ENCODE data around the gene ENTPD8.

The ENTPD8 gene

DNA sequence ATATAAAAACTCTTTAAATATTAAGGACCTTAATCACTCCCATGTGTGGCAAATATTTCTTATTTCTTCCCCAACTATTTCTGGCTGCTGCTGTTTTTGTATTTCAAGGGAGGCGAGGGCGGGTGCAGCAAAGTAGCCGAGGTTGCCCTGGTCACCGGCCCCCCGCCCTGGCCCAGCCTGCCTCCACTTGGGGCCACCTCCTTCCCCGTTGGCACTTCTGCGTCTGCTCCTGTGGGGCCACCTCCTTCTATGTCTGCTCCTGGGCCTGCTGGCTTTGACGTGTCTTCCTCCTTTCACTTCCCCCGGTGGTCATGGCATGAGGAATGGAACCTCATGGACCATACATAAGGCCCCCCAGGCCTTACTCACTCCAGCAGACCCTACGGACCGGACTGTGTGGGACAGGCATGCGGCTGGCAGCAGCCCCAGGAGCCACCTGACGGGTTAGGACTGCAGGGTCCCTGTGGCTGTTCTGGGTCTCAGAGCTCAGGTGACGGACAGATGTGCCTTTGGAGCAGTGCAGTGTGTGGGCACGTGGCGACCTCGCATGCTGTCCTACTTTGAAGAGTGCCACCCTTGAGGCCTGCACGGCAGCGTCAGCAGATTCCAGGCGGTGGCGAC is 5.8 kb upstream of the ENTPD8 start:
- DNase-seq: no peak

DNA sequence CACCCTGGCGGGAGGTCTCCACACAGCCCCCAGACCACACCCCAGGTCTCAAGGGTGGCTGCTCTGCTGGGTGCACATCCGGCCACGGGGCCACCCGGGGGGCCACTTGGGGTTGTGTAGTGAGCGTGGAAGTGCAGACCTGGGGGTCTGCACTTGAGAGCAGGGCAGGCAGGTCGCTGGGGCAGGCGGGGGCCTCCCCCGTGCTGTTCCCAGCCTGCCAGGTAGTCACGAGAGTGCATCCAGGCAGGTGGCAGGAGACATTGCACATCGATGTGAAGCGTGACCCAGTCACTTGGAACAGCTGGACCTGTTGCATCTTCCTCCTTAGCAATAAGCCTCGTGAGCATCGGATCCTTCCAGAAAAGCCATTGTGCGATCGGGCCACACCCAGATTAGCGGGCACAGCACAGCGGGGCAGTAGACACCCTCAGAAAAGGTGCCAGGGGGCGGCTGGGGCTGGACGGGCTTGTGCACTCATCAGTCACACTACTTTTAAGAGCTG is 4.8 kb upstream of the ENTPD8 start:
- peak; percentile 19 for DNase-seq

DNA sequence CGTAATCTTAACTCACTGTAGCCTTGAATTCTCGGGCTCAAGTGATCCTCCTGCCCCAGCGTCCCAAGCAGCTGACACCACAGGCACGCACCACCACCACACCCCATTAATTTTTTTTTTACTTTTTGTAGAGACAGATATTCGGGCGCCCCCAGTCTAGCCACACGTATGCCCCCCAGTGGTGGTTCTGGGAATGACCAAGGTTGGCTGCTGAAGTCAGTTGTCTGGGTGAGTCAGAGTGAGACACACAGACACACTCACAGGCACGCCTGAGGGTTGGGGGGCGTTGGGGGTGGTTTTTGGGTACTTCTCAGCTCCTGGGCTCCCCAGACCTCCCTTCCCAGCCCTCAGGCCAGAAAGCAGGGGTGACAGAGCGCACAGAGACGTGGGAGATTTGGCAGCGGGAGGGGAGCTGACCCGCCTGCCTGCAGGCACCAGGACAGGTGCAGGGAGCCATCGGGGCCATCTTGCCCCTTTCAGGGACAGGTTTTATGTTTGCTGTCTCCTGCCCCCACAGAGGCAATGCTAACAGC is 4.2 kb upstream of the ENTPD8 start:
- peak; percentile 39 for DNase-seq

DNA sequence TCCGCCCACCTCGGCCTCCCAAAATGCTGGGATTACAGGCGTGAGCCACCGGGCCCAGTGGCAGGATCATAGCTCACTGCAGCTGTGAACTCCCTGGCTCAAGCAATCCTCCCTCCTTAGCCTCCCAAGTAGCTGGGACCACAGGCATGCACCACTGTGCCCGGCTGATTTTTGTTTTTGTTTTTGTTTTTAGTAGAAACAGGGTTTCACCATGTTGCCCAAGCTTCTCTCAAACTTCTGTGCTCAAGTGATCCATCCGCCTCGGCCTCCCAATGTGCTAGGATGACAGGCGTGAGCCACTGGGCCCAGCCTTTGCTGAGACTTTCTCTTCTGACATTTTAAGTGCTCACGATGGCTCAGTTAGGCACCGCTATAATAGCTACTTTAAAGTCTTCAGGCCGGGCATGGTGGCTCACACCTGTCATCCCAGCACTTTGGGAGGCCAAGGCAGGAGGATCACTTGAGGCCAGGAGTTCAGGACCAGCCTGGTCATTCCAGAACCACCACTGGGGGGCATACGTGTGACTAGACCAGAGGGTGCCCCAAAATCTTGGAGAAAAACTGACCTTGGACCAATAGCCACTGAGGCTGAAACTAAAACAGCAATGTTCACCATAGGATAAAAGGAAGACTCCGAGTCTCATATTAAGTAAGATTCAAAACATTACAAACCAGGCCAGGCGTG is 3.1 kb upstream of the ENTPD8 start:
- DNase-seq: no peak

DNA sequence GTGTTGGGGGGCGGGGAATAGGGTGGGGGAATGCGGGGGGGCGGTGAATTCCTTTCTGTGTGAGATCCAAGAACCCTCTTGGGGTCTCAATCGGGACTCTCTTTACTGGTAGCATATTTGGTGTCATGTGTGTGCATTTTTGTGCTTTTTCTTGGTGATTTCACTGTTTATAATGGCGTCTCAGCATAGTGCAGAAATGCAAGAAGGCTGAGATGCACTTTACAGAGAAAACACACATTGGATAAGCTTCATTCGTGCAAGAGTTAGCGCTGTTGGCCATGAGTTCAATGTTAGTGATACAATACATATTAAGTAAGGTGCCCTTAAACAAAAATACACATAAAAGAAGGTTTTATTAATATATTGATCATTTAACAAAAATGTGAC is 771 bp upstream of the ENTPD8 start:
- DNase-seq: no peak

DNA sequence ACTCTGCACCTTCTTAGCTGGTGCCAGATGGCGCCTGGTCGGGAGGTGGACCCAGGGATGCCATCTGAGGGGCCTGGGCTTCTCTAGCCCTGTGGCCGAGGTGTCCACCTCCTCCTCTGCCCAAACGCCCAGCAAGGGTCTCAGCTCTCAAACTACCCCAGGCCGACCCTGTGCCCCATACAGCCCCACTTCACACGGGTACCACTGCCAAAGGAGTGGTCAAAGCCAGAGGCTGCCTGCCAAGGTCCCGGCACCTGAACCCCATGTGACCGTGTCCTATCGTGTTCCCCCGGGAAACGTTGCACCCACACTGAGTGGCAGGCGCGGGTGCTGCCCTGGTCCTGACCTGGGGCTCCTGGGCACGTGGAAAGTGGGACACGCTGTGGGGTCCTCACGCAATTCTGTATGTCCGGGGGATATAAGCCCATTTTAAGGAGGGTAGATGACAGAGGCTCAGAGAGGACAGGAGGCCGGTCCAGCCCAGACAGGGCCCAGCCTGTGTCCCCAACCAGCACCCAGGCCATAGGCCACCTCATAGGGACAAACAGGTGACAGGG is 1.9 kb downstream of the ENTPD8 start:
- DNase-seq: no peak

DNA sequence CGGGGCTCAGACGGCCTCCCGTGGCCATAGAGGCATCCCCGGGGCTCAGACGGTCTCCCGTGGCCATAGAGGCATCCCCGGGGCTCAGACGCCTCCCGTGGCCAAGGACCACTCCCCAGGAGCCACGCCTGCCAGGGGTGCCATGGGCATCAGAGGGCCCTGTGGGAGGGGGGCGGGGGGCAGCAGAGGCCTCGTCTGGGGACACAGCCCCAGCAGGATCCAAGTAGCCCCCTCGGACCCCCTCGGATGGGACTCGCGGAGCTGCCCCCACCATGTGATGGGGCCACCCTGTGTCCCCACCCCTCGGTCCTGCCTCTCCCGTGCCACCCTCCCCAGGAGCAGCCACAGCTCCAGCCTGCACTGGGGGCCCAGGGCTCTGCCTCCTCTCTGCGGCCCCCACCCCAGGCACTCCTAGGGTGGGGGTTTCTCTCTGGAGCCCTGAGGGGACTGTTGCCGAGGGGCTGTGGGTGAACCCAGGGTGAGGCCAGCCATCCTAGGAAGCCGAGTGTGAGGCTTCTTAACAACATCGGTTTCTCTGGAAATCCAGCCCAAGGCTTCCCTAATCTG is 2.5 kb downstream of the ENTPD8 start:
- DNase-seq: no peak

DNA sequence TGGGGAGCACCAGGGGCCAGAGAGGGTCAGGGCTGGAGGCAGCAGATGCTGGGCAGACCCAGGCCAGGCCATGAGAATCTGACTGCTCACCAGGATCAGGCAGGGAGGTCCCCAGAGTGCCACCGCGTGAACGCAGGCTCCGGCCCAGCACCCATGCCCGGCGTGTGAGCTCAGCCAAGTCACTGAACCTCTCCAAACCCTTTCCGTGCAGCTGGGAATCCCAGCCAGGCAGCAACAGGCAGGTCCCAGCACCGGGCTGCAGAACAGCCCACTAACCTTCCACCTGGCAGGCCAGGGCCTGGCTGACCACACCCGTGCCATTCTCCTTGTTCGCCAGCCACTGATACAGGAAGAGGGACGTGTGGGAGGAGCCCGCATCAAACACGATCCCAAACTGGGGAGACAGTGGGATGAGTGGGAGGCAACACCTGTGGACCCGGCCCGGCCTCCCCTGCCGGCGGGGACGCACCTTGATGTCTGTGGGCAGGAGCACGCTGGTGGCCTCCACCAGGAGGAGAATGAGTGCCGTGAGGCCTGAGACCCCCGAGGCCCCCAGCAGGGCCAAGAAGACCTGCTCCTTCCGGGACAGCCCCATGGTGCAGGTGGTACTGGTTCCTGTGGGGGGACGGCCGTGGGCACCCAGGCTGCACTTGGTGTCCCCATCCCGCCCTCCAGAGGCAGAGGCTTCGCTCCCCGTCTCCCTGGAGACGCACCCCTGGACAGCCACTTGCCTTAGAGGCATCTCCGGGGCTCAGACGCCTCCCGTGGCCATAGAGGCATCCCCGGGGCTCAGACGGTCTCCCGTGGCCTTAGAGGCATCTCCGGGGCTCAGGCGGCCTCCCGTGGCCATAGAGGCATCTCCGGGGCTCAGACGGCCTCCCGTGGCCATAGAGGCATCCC is 3.2 kb downstream of the ENTPD8 start:
- DNase-seq: no peak

DNA sequence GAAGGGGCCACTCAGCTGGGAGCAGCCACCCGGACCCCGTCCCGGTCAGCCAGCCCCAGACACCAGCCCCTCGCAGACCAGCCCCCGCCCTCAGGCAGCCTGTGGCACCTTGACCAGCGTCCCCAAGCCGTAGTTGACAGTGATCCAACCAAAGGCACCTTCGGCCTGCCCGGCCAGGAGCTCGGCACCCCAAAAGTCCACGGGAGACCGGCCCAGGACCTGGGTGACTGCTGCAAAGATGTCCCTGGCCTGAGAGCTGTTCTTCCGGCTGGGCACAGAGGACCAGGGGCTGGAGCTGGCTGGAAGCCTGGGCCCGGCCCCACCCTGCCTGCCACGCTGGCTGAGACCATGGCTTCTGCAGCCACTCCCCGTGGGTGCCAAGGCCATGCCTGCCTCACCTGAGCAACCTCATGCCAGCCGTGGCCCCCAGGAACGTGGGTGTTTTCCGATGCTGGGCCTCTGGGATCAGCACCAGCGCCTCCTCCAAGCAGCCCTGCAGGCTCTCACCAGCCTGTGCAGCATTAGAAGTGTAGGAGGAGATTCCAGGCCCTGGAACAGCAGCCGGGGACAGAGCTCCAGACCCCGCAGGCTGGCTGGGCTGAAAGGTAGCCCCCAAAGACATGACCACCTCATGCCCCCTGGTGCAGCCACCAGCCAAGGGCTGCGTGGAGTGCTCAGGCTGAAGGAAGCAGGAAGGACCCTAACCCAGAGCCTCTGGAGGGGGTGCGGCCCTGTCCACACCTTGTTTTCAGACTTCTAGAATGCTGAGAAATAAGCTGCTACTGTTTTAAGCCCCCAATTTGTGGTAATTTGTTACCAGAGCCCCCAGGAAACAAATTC is 4.2 kb downstream of the ENTPD8 start:
- no peak for DNase-seq

DNA sequence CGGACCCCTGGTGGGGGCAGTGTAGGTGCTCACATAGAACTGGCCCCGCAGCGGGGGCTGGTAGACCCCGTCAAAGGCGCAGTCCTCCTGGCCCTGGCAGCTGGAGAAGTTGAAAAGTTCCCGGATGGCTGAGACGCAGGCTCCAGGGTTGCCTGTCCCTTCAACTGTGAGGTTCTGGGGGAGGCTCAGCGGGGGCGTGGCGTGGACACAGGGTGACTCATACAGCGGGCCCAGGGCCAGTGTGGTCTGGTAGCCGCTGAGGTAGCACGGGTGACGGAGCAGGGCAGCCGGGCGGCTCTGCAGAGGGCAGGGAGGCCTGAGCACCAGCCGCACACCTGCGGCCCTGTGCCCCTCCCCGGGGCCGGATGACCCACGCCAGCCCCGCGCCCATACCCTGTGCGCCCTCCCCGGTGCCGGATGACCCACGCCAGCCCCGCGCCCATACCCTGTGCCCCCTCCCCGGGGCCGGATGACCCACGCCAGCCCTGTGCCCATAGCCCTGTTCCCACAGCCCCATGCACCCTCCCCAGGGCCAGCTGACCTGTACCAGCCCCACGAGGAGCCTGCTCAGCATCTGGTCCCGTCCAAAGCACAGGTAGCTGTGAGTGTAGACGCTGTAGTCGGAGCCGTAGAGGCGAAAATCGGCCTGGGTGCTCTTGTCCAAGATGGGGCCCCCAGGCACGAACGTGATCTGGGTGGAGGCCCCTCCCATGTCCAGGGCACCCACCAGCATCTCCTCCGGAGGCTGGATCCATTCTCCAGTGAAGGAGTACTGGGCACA is 5.0 kb downstream of the ENTPD8 start:
- no peak for DNase-seq

DNA sequence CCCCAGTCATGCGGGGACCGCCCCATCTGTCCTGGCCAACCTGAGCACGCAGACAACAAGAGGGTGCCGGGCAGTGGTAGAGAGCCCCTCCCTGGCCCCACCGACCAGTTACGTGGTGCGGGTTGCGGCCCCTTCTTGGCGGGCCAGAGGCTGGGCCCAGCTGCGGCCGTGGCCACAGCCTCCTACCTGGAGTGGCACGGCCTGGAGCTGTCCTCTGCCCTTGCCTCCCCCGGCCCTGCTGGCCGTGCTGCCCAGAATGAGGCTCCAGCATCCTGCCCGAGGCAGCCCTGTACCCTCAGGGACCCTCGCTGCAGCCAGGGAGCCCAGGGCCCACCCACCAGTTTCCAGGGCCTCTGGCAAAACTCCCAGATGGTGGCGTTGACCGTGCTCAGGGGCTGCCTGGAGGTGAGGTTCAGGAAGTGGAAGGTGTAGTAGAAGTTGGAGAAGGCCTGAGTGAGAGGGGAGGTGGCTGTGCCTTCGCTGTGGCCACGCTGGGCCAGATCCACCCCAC is 5.7 kb downstream of the ENTPD8 start:
- no peak for DNase-seq

DNA sequence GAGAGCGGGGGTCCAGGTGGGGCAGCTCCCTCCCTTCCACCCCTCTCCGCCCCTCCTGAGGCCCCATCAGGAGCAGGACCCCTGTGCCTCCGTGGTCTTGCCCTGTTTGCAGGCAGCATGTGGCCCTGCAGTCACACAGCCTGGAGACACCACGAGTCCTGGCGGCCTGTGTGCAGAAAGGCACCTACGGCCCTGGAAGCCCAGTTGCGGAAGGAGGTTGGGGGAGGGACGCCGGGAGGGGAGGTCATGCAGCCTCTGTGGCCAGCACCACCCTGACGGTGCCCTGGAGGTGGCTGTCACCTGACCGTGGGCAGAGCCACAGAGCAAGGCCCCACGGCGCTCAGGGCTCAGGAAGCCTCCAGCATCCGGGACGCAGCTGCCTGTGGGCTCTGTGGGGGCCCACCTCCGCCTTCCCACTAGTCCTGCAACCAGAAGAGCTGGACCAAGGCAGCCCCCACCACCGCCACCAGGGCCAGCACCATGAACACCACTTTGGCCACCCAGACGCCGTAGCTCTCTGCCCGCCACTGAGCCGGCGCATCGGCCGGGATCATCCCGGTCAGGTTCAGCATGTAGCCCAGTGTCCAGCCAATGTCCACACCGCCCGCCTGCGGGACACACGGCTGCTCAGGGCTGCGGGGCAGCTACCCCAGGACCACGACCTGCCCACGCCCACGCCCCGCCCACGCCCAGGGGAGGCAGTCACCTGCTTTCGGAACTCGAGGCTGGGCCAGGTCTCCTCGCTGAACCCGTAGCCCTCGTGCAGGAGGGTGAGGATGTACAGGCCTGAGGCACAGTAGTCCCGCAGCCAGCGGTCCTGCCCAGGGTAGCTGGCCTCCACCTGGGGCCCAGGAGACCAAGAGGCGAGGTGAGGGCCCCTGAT is 6.4 kb downstream of the ENTPD8 start:
- DNase-seq: no peak

DNA sequence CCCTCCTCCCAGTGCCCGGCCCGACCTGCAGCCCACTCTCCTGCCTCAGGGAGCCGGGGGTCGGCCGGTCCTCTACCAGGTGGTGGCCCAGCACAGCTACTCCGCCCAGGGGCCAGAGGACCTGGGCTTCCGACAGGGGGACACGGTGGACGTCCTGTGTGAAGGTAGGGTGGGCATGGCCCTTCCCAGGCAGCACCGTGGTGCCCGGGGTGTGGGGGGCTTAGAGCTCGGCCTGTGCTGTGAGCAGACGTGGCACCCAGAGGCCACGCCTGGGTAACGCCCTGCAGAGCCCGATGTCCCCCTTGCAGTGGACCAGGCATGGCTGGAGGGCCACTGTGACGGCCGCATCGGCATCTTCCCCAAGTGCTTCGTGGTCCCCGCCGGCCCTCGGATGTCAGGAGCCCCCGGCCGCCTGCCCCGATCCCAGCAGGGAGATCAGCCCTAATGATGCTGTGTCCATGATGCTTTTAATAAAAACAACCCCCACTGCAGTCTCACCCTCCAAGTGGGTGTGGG is 7.2 kb downstream of the ENTPD8 start:
- DNase-seq: no peak

DNA sequence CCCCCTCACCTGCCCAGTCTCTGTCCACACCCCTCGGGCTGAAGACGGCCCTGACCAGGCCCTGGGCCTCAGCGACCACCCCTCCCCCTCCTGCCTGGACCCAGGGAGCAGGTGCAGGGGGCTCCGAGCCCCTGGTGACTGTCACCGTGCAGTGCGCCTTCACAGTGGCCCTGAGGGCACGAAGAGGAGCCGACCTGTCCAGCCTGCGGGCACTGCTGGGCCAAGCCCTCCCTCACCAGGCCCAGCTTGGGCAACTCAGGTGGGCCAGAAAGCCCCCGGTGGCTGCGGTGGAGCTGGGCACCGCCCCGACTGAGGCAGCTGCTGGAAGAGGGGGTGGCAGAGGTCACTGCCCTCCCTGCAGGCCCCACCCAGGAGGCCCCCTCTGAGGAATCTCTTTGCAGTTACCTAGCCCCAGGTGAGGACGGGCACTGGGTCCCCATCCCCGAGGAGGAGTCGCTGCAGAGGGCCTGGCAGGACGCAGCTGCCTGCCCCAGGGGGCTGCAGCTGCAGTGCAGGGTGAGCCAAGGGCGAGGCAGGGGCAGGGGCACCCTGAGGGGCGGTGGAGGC is 7.7 kb downstream of the ENTPD8 start:
- no peak for DNase-seq

DNA sequence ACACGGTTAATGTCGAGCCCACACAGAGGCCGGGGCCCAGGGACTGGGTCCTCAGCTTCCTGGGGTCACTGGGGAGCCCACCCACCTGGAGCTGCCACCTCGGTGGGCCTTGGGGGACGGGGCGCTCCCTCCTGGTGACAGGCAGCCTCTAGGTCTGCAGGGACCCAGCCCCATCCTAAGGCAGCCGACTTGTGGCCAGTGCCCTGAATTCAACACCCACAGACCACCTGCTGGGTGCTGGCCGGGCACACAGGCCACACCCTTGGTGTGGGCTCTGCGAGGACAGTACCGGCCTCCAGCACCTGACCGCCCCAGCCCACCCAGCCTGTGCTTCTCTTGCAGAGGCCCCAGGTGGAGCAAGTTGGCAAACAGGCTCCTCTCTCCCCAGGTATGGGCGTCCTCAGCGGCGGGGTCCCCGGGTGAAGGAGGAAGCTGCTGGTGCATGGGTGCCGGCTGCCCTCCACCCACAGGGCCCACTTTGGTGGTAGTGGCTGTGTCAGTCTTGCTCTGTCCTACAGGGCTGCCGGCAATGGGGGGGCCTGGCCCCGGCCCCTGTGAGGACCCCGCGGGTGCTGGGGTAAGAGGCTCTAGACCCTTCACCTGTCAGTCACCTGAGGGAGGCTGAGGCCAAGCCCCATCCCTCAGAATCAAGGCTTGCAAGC is 8.3 kb downstream of the ENTPD8 start:
- no peak for DNase-seq

DNA sequence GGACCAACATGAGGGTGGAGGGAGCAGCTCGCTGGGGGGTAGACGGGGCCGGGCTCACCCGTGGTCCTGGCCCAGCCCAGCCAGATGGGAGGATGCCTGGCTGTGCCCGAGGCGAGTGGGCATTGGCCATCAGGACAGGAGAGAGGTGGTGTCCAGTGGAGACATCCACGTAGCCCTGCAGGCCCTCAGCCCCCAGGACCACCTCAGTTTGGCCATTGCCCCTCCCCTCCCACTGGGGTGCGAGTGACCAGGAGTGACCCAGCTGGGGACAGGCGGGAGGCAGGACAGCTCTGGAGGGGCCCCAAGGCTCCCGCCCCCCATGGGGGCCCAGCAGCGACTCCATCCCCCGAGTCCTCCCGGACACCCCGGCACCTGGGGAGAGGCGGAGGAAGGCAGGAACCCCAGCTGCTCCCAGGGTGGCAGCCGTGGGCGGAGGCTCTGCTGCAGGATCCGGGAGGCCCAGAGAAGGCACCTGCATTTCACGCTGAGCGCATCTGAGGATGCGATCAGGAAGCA is 9.7 kb downstream of the ENTPD8 start:
- DNase-seq: no peak

DNA sequence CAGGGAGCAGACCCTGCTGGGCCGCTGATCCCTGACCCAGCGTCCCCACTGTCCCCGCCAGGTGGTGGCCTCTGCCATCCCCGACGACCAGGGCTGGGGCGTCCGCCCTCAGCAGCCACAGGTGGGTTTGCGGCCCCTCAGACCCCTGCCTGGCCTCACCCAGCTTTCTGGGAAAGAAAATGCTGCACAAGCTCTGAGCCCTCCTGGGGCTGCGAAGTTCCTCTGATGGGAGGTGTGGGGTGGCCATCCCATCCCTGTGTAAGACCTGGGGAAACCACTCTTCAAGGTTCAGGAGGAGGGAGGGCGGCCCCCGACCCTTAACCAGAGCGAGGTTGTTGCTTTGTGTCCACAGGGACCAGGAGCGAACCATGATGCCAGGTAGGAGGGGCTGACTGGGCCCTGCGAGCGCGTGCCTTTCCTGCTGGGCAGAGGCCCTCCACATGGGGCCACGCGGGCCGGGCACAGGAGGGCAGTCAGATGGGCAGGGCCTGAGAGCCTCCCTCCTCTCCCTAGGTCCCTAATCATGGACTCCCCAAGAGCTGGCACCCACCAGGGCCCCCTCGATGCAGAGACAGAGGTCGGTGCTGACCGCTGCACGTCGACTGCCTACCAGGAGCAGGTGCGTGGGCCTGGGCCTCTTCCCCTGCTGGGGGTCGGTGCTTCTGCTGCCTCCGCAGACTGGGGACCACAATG is 10.3 kb downstream of the ENTPD8 start:
- no peak for DNase-seq

Measured in NCI-H510A (cell line).